HS-5 (cell line): ENCODE measurements around the gene COL20A1.
"Not testable (repeated sequence)": the region's sequence is repeated elsewhere in the genome, so short reads cannot be mapped to it uniquely, and the experiment has no call there.

Source experiments
- DNase-seq: peaks from one replicate; pipeline ENCODE4 v3.0.0-alpha.2; 2012; ENCODE audit warnings: low read depth

The COL20A1 gene

GRCh38 chr20:63334356-63334755 is 41.4 kb downstream of the COL20A1 start:
- no peak for DNase-seq

- not testable (repeated sequence) for DNase-seq
Observed at GRCh38 chr20:63335060-63335459, 42.1 kb downstream of the COL20A1 start.

- DNase-seq = no peak
Observed at GRCh38 chr20:63335711-63336110, 42.7 kb downstream of the COL20A1 start.

- DNase-seq = no peak
Observed at GRCh38 chr20:63336232-63336752, 43.3 kb downstream of the COL20A1 start.

- no peak for DNase-seq
Observed at GRCh38 chr20:63337786-63338420, 44.9 kb downstream of the COL20A1 start.

- DNase-seq = not testable (repeated sequence)
Observed at GRCh38 chr20:63339154-63340094, 46.4 kb downstream of the COL20A1 start.

GRCh38 chr20:63340158-63340688 is 47.2 kb downstream of the COL20A1 start:
- not testable (repeated sequence) for DNase-seq

- no peak for DNase-seq
Observed at GRCh38 chr20:63342561-63343459, 49.8 kb downstream of the COL20A1 start.

GRCh38 chr20:63343460-63344445 is 50.8 kb downstream of the COL20A1 start:
- DNase-seq = no peak

GRCh38 chr20:63344616-63345327 is 51.8 kb downstream of the COL20A1 start:
- DNase-seq = no peak

GRCh38 chr20:63345328-63346100 is 52.5 kb downstream of the COL20A1 start:
- DNase-seq = no peak

- no peak for DNase-seq
Observed at GRCh38 chr20:63346131-63347080, 53.4 kb downstream of the COL20A1 start.

- no peak for DNase-seq
Observed at GRCh38 chr20:63347081-63347741, 54.2 kb downstream of the COL20A1 start.

- DNase-seq = no peak
Observed at GRCh38 chr20:63347950-63348827, 55.2 kb downstream of the COL20A1 start.

GRCh38 chr20:63348828-63349515 is 56.0 kb downstream of the COL20A1 start:
- no peak for DNase-seq

- DNase-seq = no peak
Observed at GRCh38 chr20:63349516-63349895, 56.5 kb downstream of the COL20A1 start.
